HepG2 (cell line): ENCODE measurements around the gene SLC12A3.

Experiments used
- CTCF ChIP-seq: sonication (generic); formaldehyde crosslinking; IDR thresholded peaks from 2 replicates; pipeline ENCODE4 v1.5.0; 2020; ENCODE audit warnings: mild to moderate bottlenecking, missing genetic modification reagents, moderate library complexity
- EZH2 ChIP-seq: conservative IDR thresholded peaks from 2 replicates; pipeline ENCODE4 v1.6.1; 2012; ENCODE audit warnings: mild to moderate bottlenecking, low read depth, low read length, moderate library complexity
- HOXA3 ChIP-seq: sonication (generic); formaldehyde crosslinking; IDR thresholded peaks from 2 replicates; pipeline ENCODE4 v1.5.0; 2020; ENCODE audit warnings: missing genetic modification reagents
- NCOA5 ChIP-seq: sonication (generic); formaldehyde crosslinking; IDR thresholded peaks from 2 replicates; pipeline ENCODE4 v1.4.0; 2020; ENCODE audit warnings: missing genetic modification reagents
- POLR2A ChIP-seq, 2 experiments: IDR thresholded peaks; 2 replicates each; pipeline ENCODE4 v1.6.1; 2011; ENCODE audit warnings: low read depth in 2 of 2, low read length in 2 of 2, mild to moderate bottlenecking in 1 of 2, moderate library complexity in 1 of 2; ENCODE audit not compliant: insufficient read depth in 1 of 2
- SYNCRIP ChIP-seq: fragments of 200-400 bp; formaldehyde crosslinking; IDR thresholded peaks from 2 replicates; pipeline ENCODE4 v1.6.1; 2018; ENCODE audit warnings: mild to moderate bottlenecking, low read depth, low read length; ENCODE audit not compliant: insufficient read depth
- YEATS2 ChIP-seq: sonication (generic); formaldehyde crosslinking; IDR thresholded peaks from 2 replicates; pipeline ENCODE4 v1.4.0; 2020; ENCODE audit warnings: missing genetic modification reagents, borderline replicate concordance
- ZKSCAN1 ChIP-seq: fragments of 150-350 bp; IDR thresholded peaks from 2 replicates; pipeline ENCODE4 v1.6.1; 2014; ENCODE audit warnings: low read length
- ZNF317 ChIP-seq: sonication (generic); formaldehyde crosslinking; IDR thresholded peaks from 2 replicates; pipeline ENCODE4 v1.5.0; 2020; ENCODE audit warnings: mild to moderate bottlenecking, missing genetic modification reagents
- ZNF382 ChIP-seq: sonication (generic); formaldehyde crosslinking; IDR thresholded peaks from 2 replicates; pipeline ENCODE4 v1.5.0; 2020; ENCODE audit warnings: missing genetic modification reagents, mild to moderate bottlenecking, borderline replicate concordance
- ZNF549 ChIP-seq: sonication (generic); formaldehyde crosslinking; IDR thresholded peaks from 2 replicates; pipeline ENCODE4 v1.5.0; 2020; ENCODE audit warnings: missing genetic modification reagents

GRCh38 chr16:56823081-56823733 is 41.8 kb upstream of the SLC12A3 start:
- no peak for TF ChIP-seq NCOA5 (CRISPR knock-in tag)
- TF ChIP-seq ZNF382 (CRISPR knock-in tag): no peak
- no peak for TF ChIP-seq HOXA3 (CRISPR knock-in tag)
- no peak for TF ChIP-seq POLR2A (IDR thresholded peaks at IDR 0.05; ENCODE audit: insufficient read depth in 1 of 2, low read depth in 2 of 2, low read length in 2 of 2)
- TF ChIP-seq SYNCRIP: no peak
- no peak for TF ChIP-seq EZH2
- no peak for TF ChIP-seq ZNF317 (CRISPR knock-in tag)
- no peak for TF ChIP-seq CTCF
- TF ChIP-seq YEATS2: no peak
- TF ChIP-seq ZKSCAN1: no peak
- no peak for TF ChIP-seq ZNF549 (CRISPR knock-in tag)
